NCI-H2029 (cell line): Measurements from ENCODE around the gene QPCT.
A peak's percentile ranks its signal among the peaks of the same experiment; 100 is the strongest.
"Not testable (repeated sequence)": the region's sequence is repeated elsewhere in the genome, so short reads cannot be mapped to it uniquely, and the experiment has no call there.

ENCODE experiments used
- DNase-seq: peaks from one replicate; lab custom pipeline; 2025; lab: John Stamatoyannopoulos, UW

The QPCT gene

GRCh38 chr2:37391711-37392110 lies 47.3 kb downstream of the QPCT start:
- no peak for DNase-seq

- DNase-seq = no peak
Observed at GRCh38 chr2:37392428-37392827, 48.0 kb downstream of the QPCT start.

GRCh38 chr2:37394263-37394662 lies 49.8 kb downstream of the QPCT start:
- DNase-seq = no peak

GRCh38 chr2:37394796-37395555 lies 50.5 kb downstream of the QPCT start:
- no peak for DNase-seq

- DNase-seq = no peak
Observed at GRCh38 chr2:37396890-37397565, 52.6 kb downstream of the QPCT start.

- no peak for DNase-seq
Observed at GRCh38 chr2:37398990-37399389, 54.6 kb downstream of the QPCT start.

GRCh38 chr2:37400041-37400440 lies 55.6 kb downstream of the QPCT start:
- no peak for DNase-seq

GRCh38 chr2:37402636-37403035 lies 58.2 kb downstream of the QPCT start:
- no peak for DNase-seq

- DNase-seq = no peak
Observed at GRCh38 chr2:37405781-37406180, 61.4 kb downstream of the QPCT start.

GRCh38 chr2:37412231-37412630 lies 67.8 kb downstream of the QPCT start:
- no peak for DNase-seq

GRCh38 chr2:37413911-37414469 lies 69.6 kb downstream of the QPCT start:
- DNase-seq = not testable (repeated sequence)

- DNase-seq = peak; percentile 38
Observed at GRCh38 chr2:37414470-37414949, 70.1 kb downstream of the QPCT start.

GRCh38 chr2:37415128-37415820 lies 70.8 kb downstream of the QPCT start:
- peak; percentile 1 for DNase-seq

GRCh38 chr2:37417321-37417720 lies 72.9 kb downstream of the QPCT start:
- no peak for DNase-seq

GRCh38 chr2:37418956-37419355 lies 74.5 kb downstream of the QPCT start:
- no peak for DNase-seq

GRCh38 chr2:37421686-37422085 lies 77.3 kb downstream of the QPCT start:
- no peak for DNase-seq

- no peak for DNase-seq
Observed at GRCh38 chr2:37422816-37423215, 78.4 kb downstream of the QPCT start.
